H9 (cell line): Measurements from ENCODE around the gene HVCN1. TPM values are rescaled to one million over a fixed set of nuclear protein-coding genes. Genes with fewer than 3 reads are reported as not detected.

Experiments
- DNase-seq: peaks from one replicate; pipeline ENCODE4 v3.0.0-alpha.2; 2017
- H2AFZ ChIP-seq: one replicate; pipeline ENCODE4 v1.6.1; 2013; ENCODE audit warnings: mild to moderate bottlenecking, low read length, control low read depth, moderate library complexity
- H2AK5ac ChIP-seq: 2 replicates; pipeline ENCODE4 v1.6.1; 2013; ENCODE audit warnings: low read length, control low read depth, mixed read lengths; ENCODE audit not compliant: insufficient read length
- H2BK120ac ChIP-seq: one replicate; pipeline ENCODE4 v1.6.1; 2013; ENCODE audit warnings: low read depth, mild to moderate bottlenecking, low read length, control low read depth, inconsistent platforms; ENCODE audit not compliant: poor library complexity, severe bottlenecking
- H2BK12ac ChIP-seq: 2 replicates; pipeline ENCODE4 v1.6.1; 2013; ENCODE audit warnings: low read length, control low read depth, mixed read lengths, low read depth; ENCODE audit not compliant: insufficient read length
- H2BK15ac ChIP-seq: 2 replicates; pipeline ENCODE4 v1.6.1; 2013; ENCODE audit warnings: low read depth, low read length, control low read depth
- H2BK20ac ChIP-seq: one replicate; pipeline ENCODE4 v1.6.1; 2013; ENCODE audit warnings: low read depth, mild to moderate bottlenecking, low read length, control low read depth, inconsistent platforms; ENCODE audit not compliant: poor library complexity, severe bottlenecking
- H2BK5ac ChIP-seq: 2 replicates; pipeline ENCODE4 v1.6.1; 2013; ENCODE audit warnings: low read length, control low read depth, mixed read lengths; ENCODE audit not compliant: insufficient read length
- H3K14ac ChIP-seq: 2 replicates; pipeline ENCODE4 v1.6.1; 2013; ENCODE audit warnings: low read length, control low read depth; ENCODE audit not compliant: insufficient read depth
- H3K18ac ChIP-seq: 2 replicates; pipeline ENCODE4 v1.6.1; 2013; ENCODE audit warnings: low read depth, mild to moderate bottlenecking, mixed read lengths, low read length, control low read depth; ENCODE audit not compliant: insufficient read length
- H3K23ac ChIP-seq: 2 replicates; pipeline ENCODE4 v1.6.1; 2013; ENCODE audit warnings: low read length, control low read depth, mixed read lengths, low read depth; ENCODE audit not compliant: insufficient read length
- H3K23me2 ChIP-seq: 2 replicates; pipeline ENCODE4 v1.6.1; 2013; ENCODE audit warnings: low read depth, mild to moderate bottlenecking, mixed read lengths, low read length, control low read depth; ENCODE audit not compliant: insufficient read length, poor library complexity, severe bottlenecking
- H3K27ac ChIP-seq: 2 replicates; pipeline ENCODE4 v1.5.1; 2013; ENCODE audit warnings: low read length, control low read depth, mixed read lengths, low read depth; ENCODE audit not compliant: insufficient read length
- H3K27me3 ChIP-seq: 2 replicates; pipeline ENCODE4 v1.6.1; 2013; ENCODE audit warnings: low read length, control low read depth, inconsistent platforms; ENCODE audit not compliant: insufficient read depth
- H3K4ac ChIP-seq: 2 replicates; pipeline ENCODE4 v1.6.1; 2013; ENCODE audit warnings: low read depth, mild to moderate bottlenecking, control low read depth, inconsistent platforms, low read length, moderate library complexity
- H3K4me1 ChIP-seq: 2 replicates; pipeline ENCODE4 v1.6.1; 2013; ENCODE audit warnings: low read length, control low read depth, inconsistent platforms; ENCODE audit not compliant: insufficient read depth
- H3K4me2 ChIP-seq: 2 replicates; pipeline ENCODE4 v1.6.1; 2013; ENCODE audit warnings: low read length, control low read depth, mixed read lengths; ENCODE audit not compliant: insufficient read length, insufficient read depth
- H3K56ac ChIP-seq: 2 replicates; pipeline ENCODE4 v1.6.1; 2013; ENCODE audit warnings: low read depth, mild to moderate bottlenecking, mixed read lengths, low read length, control low read depth; ENCODE audit not compliant: insufficient read length
- H3K79me1 ChIP-seq: 2 replicates; pipeline ENCODE4 v1.6.1; 2013; ENCODE audit warnings: low read depth, mild to moderate bottlenecking, moderate library complexity, low read length, control low read depth, inconsistent platforms; ENCODE audit not compliant: insufficient read depth, poor library complexity, severe bottlenecking
- H3K79me2 ChIP-seq: 2 replicates; pipeline ENCODE4 v1.6.1; 2013; ENCODE audit warnings: low read length, control low read depth, inconsistent platforms; ENCODE audit not compliant: insufficient read depth
- H3K9ac ChIP-seq: 2 replicates; pipeline ENCODE4 v1.6.1; 2013; ENCODE audit warnings: low read length, control low read depth, mixed read lengths; ENCODE audit not compliant: insufficient read length; ENCODE audit errors: extremely low read depth
- H3K9me3 ChIP-seq: one replicate; pipeline ENCODE4 v1.6.1; 2013; ENCODE audit warnings: low read depth, low read length, inconsistent platforms; ENCODE audit not compliant: control insufficient read depth
- H3T11ph ChIP-seq: one replicate; pipeline ENCODE4 v1.6.1; 2013; ENCODE audit warnings: mild to moderate bottlenecking, low read length, control low read depth, inconsistent platforms
- H4K20me1 ChIP-seq: one replicate; pipeline ENCODE4 v1.6.1; 2013; ENCODE audit not compliant: control insufficient read depth, insufficient read length, insufficient read depth
- H4K5ac ChIP-seq: 2 replicates; pipeline ENCODE4 v1.6.1; 2013; ENCODE audit warnings: low read depth, mild to moderate bottlenecking, mixed read lengths, low read length, control low read depth; ENCODE audit not compliant: insufficient read length
- H4K8ac ChIP-seq: replicated peaks from 2 replicates; pipeline ENCODE4 v1.6.1; 2013; ENCODE audit warnings: low read length, control low read depth, mixed read lengths, low read depth; ENCODE audit not compliant: insufficient read length
- H4K91ac ChIP-seq: 2 replicates; pipeline ENCODE4 v1.6.1; 2013; ENCODE audit warnings: low read depth, mild to moderate bottlenecking, moderate library complexity, mixed read lengths, low read length, control low read depth; ENCODE audit not compliant: insufficient read length
- H3K27ac Mint-ChIP-seq, 3 experiments: 2 replicates in 2 of 3; 3 replicates in 1 of 3; pipeline ENCODE4 v1.8.0; 2020 to 2021; ENCODE audit warnings: mixed read lengths in 3 of 3, mild to moderate bottlenecking in 1 of 3, moderate library complexity in 1 of 3
- H3K27me3 Mint-ChIP-seq: 2 replicates; pipeline ENCODE4 v1.8.0; 2021; ENCODE audit warnings: low read depth, mild to moderate bottlenecking, moderate library complexity, mixed read lengths
- H3K36me3 Mint-ChIP-seq, 3 experiments: 2 replicates in 2 of 3; 3 replicates in 1 of 3; pipeline ENCODE4 v1.8.0; 2020 to 2021; ENCODE audit warnings: low read depth in 3 of 3, mixed read lengths in 3 of 3; ENCODE audit not compliant: insufficient read depth in 1 of 3
- H3K4me1 Mint-ChIP-seq, 2 experiments: 2 replicates each; pipeline ENCODE4 v1.8.0; 2020; ENCODE audit warnings: mixed read lengths in 2 of 2
- H3K4me3 Mint-ChIP-seq, 2 experiments: 2 replicates in 1 of 2; 3 replicates in 1 of 2; pipeline ENCODE4 v1.8.0; 2020 to 2021; ENCODE audit warnings: mild to moderate bottlenecking in 2 of 2, mixed read lengths in 2 of 2, moderate library complexity in 1 of 2
- H3K9me3 Mint-ChIP-seq, 2 experiments: 2 replicates in 1 of 2; 3 replicates in 1 of 2; pipeline ENCODE4 v1.8.0; 2020; ENCODE audit warnings: mild to moderate bottlenecking in 2 of 2, mixed read lengths in 2 of 2, moderate library complexity in 1 of 2
- CTCF ChIP-seq: fragments of 200-600 bp; sonication (generic); conservative IDR thresholded peaks from 3 replicates; pipeline ENCODE4 v1.8.0; 2021; ENCODE audit warnings: antibody characterized with exemption, mild to moderate bottlenecking
- WGBS: extraction: QIAGEN DNeasy Blood & Tissue Kit; methylation state at CpG from one replicate; pipeline ENCODE4 v1.1.7; 2013; ENCODE audit warnings: missing lambda C conversion rate, low lambda C conversion rate, mixed read lengths; ENCODE audit not compliant: insufficient read length; ENCODE audit errors: extremely low coverage; 5-methylcytosine and 5-hydroxymethylcytosine counted together
- total RNA-seq: library from RNA; stranded (reverse); gene quantifications from 2 replicates; pipeline ENCODE4 v1.2.1, GENCODE V29; 2021

Gene HVCN1
- total RNA-seq, 1 experiment from 2014 or later: 5.2 TPM

GRCh38 chr12:110732572-110732971, 43.7 kb upstream of the HVCN1 start:
- no peak overlapping the region for H4K5ac ChIP-seq
- H3K27ac ChIP-seq: no peak overlapping the region
- H3K27ac Mint-ChIP-seq: peak overlapping the region in 2 of 3 experiments; percentile 76 to 80; a peak in 1 of 7 replicates
- no peak overlapping the region for H3K4me2 ChIP-seq
- H4K91ac ChIP-seq: no peak overlapping the region
- no peak overlapping the region for H4K8ac ChIP-seq
- no peak overlapping the region for H2BK20ac ChIP-seq
- H3K79me1 ChIP-seq: peaks cover 5% of the 10 kb centered on the region
- no peak for TF ChIP-seq CTCF
- peaks cover 57% of the 10 kb centered on the region for H3K79me2 ChIP-seq
- H2BK120ac ChIP-seq: no peak overlapping the region
- no peaks in the 10 kb centered on the region for H3K27me3 Mint-ChIP-seq
- peaks cover 3% of the 10 kb centered on the region for H3K23me2 ChIP-seq
- H3K4me1 Mint-ChIP-seq: peaks cover 16 to 28% of the 10 kb centered on the region in 2 experiments
- H3K14ac ChIP-seq: no peak overlapping the region
- WGBS: no CpG with 5 or more reads among the region's 3 CpGs
- no peak overlapping the region for H3K9ac ChIP-seq
- no peak overlapping the region for H3K18ac ChIP-seq
- H2AFZ ChIP-seq: no peak overlapping the region
- H2BK5ac ChIP-seq: no peak overlapping the region
- no peak overlapping the region for H2BK12ac ChIP-seq
- no peaks in the 10 kb centered on the region for H3K9me3 Mint-ChIP-seq
- H3K9me3 ChIP-seq: no peaks in the 10 kb centered on the region
- no peak overlapping the region for H3K4me3 Mint-ChIP-seq
- H3T11ph ChIP-seq: no peak overlapping the region
- no peak overlapping the region for H2BK15ac ChIP-seq
- H3K27me3 ChIP-seq: no peaks in the 10 kb centered on the region
- no peak overlapping the region for H3K23ac ChIP-seq
- no peak overlapping the region for H3K4ac ChIP-seq
- H3K4me1 ChIP-seq: no peaks in the 10 kb centered on the region
- no peak overlapping the region for H2AK5ac ChIP-seq
- DNase-seq: no peak
- H3K36me3 Mint-ChIP-seq: peaks cover 48 to 73% (median 71%) of the 10 kb centered on the region in 3 experiments
- H4K20me1 ChIP-seq: no peaks in the 10 kb centered on the region
- H3K56ac ChIP-seq: no peak overlapping the region
